GM18519 (cell line): ENCODE data around the gene GRIN2D.

Experiments
- ATAC-seq: cut with Tn5 transposase; IDR thresholded peaks from one replicate; pipeline ENCODE4 v1.9.1; 2021; ENCODE audit warnings: mild to moderate bottlenecking, moderate library complexity; ENCODE audit not compliant: unreplicated experiment, low FRiP score

Gene GRIN2D

DNA sequence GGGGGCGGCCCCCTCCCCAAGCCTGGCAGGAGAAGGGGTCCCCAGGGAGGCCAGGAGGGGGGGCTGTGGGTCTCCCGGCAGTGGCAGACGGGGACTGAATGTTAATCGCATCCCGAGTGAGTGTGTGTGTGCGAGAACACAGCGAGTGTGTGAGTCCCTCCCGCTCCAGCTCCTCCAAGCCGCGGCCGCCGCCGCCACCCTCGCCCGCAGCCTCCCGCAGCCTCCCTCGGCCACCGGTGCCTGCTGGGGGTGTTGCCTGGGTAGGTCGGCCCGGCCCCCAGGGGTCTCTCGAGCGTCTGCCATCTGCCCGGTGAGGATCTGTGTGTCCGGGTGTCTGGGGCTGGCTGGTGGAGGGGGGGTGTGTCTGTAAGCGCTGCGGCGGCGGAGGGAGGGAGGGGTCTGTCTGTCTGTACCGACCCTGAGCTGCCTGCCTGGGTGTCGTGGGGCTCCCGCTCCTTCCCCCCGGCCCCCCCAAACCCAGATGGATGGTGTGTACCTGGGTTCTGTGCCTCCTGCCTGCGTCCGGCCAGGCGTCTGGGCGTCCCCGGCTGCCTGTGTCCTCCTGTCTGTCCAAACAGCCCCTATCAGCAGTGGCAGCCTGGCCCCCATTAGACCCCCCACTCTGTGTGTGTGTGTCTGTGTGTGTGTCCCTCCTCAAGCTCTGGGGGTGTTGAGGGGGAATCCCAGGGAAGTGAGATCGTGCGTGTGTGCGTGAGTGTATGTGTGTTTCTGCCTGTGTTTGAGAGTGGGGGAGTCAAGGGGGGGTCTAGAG is at the start of gene GRIN2D:
GRIN2D (plus strand) TSS at position 110 of the 772 bp plus-strand sequence. CDS start 4,725 bp downstream, outside the sequence.
- ATAC-seq = no peak

- no peak for ATAC-seq
These were observed 48.6 kb upstream of the GRIN2D start for GRCh38 chr19:48344892-48345291.

DNA sequence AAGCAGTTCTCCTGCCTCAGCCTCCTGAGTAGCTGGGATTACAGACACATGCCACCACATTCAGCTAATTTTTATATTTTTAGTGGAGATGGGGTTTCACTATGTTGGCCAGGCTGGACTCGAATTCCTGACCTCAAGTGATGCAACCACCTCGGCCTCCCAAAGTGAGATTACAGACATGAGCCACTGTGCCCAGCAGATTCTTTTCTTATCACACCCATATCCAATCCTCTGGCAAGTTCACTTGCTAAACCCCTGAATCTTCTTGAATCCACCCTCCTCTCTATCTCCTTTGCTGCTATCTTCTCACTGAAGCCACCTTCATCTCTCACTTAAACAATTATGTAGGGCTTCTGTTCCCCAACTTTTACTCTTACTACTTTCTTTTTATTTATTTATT is 47.3 kb upstream of the GRIN2D start:
- no peak for ATAC-seq

- no peak for ATAC-seq
These were observed 45.4 kb upstream of the GRIN2D start for GRCh38 chr19:48348045-48348444.

DNA sequence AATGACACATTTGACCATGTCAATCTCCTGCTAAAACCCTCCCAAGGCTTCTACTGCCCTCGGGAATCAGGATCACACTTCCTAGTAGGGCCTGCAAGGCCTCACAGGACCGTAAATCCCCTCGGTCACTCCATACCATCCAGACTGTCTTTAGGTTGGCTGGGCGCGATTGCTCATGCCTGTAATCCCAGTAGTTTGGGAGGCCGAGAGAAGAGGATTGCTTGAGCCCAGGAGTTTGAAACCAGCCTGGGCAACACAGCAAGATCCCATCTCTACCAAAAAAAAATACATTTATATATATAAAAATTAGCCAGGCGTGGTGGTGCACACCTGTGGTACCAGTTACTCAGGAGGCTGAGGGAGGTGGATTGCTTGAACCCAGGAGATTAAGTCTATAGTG is 44.7 kb upstream of the GRIN2D start:
- ATAC-seq = no peak

DNA sequence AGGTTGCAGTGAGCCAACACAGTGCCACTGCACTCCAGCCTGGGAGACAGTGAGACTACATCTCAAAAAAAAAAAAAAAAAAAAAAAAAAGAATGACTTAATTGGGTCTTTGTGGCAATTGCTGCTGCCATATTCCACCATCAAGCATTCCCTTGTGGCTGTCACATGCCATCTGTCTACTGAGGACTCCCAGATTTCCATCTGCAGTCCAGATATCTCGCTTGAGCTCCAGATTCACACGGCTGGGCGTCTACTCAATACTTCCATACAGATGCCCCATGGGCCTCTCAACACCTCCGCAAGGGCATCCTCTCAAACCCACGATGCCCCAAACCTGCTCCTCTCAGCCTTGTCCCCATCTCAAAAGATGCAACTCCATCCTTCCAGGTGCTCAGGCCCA is 42.6 kb upstream of the GRIN2D start:
- ATAC-seq = no peak

DNA sequence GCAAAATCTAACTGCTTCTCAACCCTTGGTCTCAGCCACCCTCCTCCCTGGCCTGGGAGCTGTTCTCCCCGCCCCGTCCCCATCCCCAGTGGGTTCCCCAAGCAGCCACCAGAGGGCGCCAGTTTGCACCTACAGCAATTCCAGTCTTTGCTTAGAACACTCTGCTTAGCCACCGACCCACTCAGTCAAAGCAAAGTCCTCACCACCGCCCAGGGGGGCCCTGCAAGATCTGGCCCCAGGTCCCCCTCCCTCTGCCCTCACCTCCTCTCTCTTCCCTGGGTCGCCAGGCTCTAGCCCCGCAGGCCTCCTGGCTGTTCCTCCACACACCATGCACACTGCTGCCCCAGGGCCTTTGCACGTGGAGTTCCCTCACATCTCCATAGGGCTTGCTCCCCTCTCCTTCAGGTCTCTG is 42.1 kb upstream of the GRIN2D start:
- no peak for ATAC-seq

DNA sequence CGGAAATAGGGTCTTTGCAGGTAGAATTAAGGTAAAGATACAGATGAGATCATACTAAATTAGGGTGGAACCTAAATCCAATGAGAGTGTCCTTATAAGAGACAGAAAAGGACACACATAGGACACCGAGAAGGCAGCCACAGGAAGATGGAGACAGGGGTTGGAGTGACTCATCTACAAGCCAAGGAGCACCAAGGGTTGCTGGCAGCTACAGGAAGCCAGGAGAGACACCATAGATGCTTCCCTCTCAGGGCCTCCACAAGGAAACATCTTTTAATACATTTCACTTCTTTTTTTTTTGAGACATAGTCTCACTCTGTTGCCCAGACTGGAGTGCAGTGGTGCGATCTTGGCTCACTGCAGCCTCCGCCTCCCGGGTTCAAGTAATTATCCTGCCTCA is 39.8 kb upstream of the GRIN2D start:
- no peak for ATAC-seq

- no peak for ATAC-seq
These were observed 39.0 kb upstream of the GRIN2D start for GRCh38 chr19:48354332-48354992.

DNA sequence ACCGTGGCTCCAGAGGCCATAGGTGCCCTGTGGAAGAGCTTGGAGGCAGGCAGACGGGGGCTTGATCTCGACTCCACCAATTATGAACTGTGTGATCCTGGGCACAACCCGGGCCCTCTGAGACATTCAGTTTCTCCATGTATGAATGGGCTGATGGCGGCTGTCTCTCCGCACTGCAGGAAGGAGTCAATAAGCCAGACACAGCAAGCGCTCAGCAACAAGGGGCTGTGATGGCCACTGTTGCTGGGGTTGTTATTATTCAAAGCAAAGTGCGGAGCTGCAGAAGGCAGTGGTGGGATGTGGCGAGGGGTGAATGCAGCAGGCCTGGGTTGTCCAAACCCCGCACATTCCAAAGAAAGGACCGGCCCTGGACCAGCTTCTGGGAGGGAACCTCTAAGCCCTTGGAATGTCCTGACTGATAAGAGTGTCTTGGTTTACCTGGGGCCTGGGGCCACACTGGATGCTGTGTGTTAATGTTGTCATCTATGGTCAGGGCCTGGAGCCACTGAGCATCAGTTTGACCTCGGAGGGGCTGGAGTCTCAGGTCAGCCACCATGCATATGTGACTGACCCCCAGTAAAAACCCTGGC is 38.0 kb upstream of the GRIN2D start:
- ATAC-seq = no peak

- no peak for ATAC-seq
These were observed 34.3 kb upstream of the GRIN2D start for GRCh38 chr19:48359123-48359522.

GRCh38 chr19:48361912-48362311 is 31.6 kb upstream of the GRIN2D start:
- ATAC-seq = no peak

DNA sequence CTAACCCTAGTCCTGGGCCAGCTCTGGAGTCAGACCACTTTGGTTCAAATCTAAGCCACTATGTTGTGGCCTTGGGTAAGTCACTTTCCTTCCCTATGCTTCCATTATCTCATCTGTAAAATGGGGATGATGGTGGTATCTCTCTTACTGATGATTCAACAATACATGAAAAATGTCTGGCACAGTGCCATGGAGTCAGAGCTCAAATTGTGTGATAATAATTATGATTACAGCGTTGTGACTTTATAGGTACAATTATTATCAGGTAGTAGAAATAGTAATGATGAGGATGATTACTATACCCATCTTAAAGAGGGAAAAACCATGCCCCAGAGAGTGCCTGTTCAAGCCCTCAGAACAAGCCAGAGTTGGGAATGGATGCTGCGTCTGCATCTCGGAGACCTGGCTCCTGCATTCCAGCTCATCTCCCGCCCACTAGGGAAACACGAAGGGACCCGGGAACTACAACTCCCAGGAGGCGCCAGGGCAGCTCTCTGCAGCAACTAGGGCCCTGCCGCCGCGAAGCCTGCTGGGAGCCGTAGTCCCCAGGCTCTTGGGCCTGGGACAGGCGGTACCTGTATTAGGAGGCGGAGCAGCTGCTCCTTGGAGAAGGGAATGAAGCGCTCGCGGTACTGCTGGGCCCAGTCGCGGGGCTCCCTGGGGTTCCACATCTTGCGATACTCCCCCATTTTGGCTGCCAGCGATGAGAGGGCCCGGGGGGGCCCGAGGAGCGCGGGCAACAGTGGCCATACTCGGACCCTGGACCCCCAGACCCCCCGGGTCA is 30.6 kb upstream of the GRIN2D start:
- peak; percentile 48 for ATAC-seq

DNA sequence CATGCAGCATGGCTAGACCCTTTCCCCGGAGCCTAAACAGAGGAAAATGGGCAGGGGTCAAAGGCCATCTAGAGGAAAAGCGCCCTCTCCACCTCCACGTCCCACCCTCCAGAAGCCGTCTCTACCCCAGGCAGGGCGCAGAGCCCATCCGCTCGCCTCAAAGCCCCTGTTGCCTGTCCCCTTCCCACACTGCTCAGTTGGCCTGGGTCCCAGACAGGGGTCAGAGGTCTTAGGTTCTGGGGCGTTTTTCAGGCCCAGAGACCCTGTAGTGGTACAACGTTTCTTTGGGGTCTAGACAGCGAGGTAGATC is 30.0 kb upstream of the GRIN2D start:
- ATAC-seq = peak; percentile 1

- ATAC-seq = peak; percentile 59
These were observed 29.5 kb upstream of the GRIN2D start, which contains the start of the genes SYNGR4 and TMEM143 for GRCh38 chr19:48363810-48364597. Gene SYNGR4 (plus strand): TSS chr19:48364367. CDS start chr19:48365843, 1,476 bp downstream. Gene TMEM143 (minus strand): TSS chr19:48363940. CDS start chr19:48363920, 20 bp downstream.

DNA sequence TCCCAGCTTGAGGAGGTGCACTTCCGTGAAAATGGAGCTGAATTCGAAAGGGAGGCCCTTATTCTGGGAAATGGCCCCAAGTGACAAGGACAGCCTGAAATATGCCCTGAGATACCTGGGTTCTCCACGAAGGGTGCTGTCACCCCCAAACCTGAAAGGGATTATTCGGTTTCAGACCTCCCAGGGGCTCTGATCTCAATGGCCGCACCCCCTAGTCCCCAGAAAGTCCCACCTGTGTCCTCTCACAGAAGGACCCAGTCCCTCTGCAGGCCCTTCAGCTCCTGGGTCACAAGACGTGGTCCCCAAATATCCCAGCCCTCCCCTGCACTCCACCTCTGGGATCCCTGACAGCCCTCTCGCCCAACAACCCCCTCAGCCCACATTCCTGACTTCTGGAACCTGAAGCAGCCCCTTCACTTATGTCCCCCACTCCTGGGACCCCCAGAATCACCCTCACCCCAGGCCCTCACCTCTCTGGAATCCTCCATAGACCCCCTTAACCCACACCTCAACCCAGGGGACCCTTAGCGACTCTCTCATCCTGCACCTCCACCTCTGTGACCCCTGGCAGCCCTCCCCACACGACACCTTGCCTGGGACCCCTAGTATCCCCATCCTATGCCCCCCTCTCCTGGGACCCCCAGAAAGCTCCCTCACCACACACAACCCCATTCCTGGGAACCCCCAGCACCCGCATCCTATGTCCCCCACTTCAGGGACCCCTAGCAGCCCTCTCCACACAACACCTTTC is 28.7 kb upstream of the GRIN2D start:
- ATAC-seq = no peak

- no peak for ATAC-seq
These were observed 27.9 kb upstream of the GRIN2D start for GRCh38 chr19:48365602-48366001.

GRCh38 chr19:48367855-48368254 is 25.6 kb upstream of the GRIN2D start:
- ATAC-seq = no peak

GRCh38 chr19:48368936-48369335 is 24.5 kb upstream of the GRIN2D start:
- ATAC-seq = no peak
